GM10266 (cell line): ENCODE measurements around the gene PKD1.
"Not testable (repeated sequence)": the region's sequence is repeated elsewhere in the genome, so short reads cannot be mapped to it uniquely, and the experiment has no call there.

Experiments
- DNase-seq: peaks from one replicate; pipeline ENCODE4 v3.0.0; 2012; ENCODE audit errors: extremely low spot score
- TF ChIP-seq, protein P1 (sequence below): IDR thresholded peaks from 2 replicates; pipeline ENCODE4 v1.5.1; 2012; ENCODE audit warnings: mild to moderate bottlenecking, low read depth; ENCODE audit not compliant: control insufficient read depth, insufficient read depth; ENCODE audit errors: missing control alignments

Gene PKD1

DNA sequence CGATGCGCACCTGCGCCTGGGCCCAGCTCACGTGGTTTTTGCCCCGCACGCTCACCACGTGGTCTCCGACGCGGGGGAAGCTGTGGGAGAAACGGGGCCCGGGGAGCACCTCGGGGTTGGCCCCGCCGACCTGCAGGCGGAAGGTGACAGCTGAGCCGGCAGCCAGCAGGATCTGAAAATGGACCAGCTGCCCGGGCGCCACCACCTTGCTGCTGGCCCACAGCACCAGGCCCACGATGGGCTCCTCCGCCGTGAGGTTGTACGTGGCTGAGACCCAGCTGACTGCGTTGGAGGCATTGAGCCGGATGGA is 26.5 kb downstream of the PKD1 start:
- DNase-seq = not testable (repeated sequence)

DNA sequence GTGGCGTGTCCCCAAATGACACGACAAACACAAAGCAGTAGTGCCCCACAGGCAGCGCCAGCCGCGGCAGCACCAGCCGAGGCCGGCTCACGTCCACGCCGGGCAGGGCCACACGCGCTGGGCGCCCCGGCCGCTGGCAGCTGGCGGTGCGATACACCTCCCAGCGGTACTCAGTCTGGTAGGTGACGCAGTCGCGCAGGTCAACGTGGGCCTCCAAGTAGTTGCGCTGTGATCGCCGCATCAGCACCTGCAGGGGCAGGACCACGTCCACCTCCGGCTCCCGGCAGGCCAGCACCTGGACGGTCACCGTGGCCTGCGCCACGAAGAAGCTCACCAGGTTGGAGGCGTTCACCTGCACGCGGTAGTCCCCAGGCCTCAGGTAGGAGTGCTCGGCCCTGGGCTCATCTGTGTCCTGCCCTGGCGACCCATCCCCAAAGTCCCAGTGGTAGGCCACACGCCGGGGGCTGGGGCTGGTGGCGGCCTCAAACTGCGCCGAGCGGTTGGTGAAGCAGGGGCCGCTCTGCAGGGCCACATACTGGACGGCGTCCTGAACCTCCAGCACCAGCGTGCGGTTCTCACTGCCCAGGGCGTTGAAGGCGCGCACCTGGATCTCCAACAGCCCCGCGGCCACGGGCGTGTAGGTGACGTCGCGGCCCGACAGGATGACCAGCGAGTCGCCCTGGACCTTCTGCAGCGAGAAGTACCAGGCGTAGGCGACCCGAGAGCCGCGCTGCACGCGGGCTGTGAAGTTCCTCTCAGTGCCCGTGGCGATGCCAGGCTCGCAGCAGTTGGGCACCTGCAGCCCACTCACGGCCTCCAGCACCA is 27.0 kb downstream of the PKD1 start:
- DNase-seq = not testable (repeated sequence)

DNA sequence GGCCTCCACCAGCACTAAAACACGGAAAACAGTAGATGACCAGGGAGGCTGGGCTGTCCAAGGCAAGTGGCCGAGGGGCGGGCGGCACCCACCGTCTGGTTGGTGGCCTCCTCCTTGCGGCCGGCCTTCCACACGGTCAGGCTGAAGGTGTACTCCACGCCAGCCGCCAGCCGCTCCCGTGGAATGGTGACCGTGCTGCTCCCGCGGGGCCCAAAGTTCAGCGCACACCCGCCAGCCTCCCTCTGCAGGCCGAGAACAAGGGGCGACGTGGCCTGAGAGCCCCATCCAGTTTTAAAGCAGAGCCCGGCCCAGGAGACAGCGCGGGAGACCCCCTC is 27.9 kb downstream of the PKD1 start:
- DNase-seq = not testable (repeated sequence)

DNA sequence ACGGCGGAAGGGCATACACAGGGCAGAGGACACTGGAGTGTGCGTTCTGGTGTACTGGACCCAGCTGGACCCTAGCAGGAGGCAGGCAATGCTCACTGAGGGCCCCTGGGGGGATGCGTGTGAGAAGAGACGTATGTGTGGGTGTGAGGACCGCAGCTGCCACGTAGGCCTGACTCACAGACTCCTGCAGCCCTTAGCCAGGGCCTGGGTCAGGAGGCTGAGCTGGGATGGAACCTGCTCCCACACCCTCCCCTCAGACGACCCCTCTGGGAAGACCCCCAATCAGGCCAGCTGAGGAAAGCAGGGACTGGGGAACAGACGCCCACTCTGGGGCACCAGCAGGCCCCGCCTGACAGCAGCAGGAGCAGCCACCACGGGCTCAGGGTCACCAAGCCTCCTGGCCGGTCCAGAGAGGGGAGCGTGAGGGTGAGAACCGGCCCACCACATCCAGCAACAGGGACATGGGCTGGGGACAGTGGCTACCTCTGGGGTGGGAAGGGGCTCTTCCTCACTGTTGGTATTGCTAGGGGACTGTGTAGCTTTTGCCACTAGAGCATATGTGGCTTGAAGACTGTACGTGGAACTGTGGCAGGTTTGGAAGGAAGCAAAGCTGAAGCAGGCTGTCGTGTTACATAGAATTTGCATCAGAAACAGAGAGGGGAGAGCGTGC is 28.4 kb downstream of the PKD1 start:
- not testable (repeated sequence) for DNase-seq

DNA sequence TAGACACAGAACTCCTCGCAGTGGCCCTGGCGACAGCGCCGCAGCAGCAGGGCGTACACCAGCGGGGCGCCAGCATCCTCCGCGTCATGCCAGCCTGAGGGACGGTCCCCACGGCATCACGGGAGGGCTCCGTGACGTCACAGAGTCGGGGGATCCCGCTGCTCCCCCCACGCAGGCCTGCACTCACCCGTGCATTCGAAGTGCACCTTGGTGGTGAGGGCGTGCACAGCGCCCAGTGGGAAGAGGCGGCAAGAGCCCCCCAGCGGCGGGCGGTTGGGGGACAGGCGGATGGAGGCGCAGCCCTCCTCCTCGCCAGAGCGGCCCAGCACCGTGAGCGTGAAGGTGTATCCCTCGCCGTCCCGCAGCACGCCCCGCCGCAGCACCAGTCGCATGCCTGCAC is 29.5 kb downstream of the PKD1 start:
- DNase-seq = not testable (repeated sequence)

DNA sequence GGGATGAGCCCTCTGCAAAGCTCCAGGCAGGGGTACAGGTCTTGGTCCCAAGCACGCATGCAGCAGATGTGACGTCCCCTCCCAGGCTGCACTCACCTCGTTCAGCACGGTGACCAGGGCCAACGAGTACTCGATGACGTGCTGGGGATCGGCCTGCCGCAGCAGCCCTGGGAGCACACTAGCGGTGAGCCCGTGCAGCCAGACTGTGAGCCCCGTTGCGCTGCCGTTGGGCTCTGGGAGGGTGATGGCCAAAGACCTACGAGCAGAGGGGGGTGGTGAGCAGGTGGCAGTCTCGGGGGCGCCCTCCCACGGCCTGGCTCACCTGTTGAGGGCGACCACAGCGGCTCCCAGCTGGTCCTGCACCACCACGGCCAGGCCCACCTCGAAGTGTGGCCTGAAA is 29.9 kb downstream of the PKD1 start:
- DNase-seq = not testable (repeated sequence)

DNA sequence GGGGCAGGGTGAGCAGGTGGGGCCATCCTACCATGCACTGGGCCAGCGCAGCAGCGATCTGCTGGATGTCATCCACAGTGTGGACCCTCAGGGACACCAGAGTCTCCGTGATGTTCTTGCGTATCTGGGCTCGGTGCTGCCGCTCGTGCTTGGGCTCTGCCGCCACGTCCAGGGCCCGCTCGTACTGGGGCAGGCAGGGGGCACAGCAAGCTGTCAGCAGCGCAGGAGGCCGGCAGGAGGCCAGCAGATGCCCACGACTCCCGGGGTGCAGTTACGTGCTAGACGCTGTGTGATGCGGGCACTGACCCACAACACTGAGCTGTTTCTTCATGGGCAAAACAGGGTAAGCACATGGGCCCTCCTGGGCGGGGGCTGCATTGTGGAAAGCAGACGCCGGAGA is 30.4 kb downstream of the PKD1 start:
- DNase-seq = not testable (repeated sequence)

DNA sequence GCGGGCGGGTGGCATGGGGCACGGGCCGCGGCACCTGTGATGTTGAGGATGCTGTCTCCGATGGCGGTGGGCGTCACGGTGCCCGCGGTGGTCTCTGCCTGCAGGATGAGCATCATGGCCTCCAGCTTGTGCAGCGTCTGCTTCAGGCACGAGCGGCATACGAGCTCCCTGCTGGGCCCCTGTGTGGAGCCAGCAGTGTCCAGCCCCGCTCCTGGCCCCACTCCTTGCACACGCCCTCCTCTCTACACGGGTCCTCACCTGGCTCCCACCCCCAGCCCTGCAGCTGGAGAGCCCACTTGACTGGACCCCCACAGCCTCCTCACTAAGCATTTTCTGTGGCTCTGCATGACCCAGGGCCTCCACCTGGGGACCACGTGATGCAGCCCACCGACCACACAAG is 31.2 kb downstream of the PKD1 start:
- not testable (repeated sequence) for DNase-seq

DNA sequence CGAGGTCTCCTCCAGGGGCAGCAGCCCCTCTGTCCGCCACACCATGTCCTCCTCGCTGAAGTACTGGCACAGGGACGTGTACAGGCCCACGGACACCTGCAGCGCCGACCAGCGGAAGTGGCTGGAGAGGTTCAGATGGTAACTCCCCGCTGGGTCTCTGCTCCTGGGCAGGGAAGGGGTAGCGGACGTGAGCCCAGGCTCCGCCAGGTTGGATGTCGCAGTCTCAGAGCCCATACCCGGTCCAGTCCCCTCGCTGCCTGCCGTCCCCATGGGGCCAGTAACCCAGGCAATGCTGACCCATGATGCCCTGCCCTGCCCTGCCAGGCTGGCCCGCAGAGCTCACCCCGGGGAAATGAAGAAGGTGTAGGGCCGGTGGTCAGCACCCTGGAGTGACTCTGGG is 33.2 kb downstream of the PKD1 start:
- TF ChIP-seq, protein P1, sequence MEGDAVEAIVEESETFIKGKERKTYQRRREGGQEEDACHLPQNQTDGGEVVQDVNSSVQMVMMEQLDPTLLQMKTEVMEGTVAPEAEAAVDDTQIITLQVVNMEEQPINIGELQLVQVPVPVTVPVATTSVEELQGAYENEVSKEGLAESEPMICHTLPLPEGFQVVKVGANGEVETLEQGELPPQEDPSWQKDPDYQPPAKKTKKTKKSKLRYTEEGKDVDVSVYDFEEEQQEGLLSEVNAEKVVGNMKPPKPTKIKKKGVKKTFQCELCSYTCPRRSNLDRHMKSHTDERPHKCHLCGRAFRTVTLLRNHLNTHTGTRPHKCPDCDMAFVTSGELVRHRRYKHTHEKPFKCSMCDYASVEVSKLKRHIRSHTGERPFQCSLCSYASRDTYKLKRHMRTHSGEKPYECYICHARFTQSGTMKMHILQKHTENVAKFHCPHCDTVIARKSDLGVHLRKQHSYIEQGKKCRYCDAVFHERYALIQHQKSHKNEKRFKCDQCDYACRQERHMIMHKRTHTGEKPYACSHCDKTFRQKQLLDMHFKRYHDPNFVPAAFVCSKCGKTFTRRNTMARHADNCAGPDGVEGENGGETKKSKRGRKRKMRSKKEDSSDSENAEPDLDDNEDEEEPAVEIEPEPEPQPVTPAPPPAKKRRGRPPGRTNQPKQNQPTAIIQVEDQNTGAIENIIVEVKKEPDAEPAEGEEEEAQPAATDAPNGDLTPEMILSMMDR = no peak
- no peak for DNase-seq

DNA sequence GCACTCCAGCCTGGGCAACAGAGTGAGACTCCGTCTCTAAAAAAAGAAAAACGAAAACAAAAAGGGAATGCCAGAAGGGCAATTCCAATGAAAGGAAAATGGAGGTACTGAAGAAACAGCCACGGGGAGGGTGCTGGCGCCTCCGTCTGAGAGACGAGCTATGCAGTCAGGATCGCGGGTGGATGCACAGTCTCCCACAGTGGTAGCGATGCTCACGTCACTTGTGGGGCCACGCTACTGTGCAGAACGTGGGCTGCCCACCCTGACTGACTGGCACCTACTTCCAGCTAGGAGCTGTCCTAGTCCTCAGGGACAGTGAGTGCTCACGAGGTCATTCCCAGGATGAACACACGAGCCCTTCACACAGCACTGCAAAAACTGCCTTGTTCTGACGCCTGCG is 34.1 kb downstream of the PKD1 start:
- not testable (repeated sequence) for DNase-seq

DNA sequence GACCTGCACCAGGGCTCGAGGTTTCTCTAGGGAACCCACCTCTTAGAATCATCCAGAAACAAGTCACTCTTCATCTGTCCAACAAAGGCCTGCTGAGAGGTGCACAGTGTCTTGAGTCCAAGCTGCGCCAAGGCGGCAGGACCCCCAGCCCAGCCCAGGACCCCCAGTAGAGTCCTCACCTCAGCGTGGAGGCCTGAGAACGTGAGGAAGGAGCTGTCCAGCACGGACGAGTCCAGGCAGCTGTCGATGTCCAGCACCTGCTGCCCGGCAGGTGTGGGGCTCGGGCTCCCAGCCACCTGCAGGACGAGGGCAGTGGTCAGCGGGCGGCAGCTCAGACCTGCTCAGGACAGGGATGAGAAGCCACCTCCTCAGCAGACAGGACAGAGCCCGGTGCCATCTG is 38.0 kb downstream of the PKD1 start:
- not testable (repeated sequence) for DNase-seq

DNA sequence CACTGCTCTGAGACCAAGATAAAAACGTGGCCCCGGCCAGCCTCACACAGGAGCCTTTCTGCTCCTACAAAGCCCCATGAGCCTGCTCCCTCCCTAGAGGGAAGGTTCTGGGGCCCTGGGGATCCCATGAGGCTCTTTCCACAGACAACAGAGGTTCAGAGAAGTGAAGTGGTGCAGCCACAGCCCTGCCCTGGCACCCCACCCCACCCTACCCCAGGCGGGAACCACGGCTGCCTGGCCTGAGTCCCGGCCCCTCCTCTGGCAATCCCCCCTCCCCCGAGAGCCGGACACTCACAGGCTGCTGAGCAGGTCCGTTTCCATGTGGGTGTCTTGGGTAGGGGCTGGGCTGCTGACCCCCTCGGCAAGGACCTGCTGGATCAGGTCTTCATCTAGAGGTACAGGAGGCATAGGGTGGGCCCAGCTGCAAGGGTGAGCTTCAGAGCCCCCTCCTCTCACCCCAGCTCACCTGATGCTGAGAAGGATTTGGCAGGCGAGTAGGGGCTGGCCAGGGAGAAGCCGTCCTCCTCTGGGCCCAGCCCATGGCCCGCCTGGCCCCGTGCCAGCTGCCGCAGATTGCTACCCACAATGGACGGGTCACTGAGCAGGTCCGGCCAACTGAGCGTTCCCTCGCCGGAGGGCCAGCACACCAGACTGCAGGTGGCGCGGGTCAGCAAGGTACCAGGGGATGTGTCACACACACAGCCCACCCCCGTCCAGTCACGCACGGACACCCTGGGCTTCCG is 38.7 kb downstream of the PKD1 start:
- DNase-seq = no peak
- TF ChIP-seq, protein P1 = no peak

DNA sequence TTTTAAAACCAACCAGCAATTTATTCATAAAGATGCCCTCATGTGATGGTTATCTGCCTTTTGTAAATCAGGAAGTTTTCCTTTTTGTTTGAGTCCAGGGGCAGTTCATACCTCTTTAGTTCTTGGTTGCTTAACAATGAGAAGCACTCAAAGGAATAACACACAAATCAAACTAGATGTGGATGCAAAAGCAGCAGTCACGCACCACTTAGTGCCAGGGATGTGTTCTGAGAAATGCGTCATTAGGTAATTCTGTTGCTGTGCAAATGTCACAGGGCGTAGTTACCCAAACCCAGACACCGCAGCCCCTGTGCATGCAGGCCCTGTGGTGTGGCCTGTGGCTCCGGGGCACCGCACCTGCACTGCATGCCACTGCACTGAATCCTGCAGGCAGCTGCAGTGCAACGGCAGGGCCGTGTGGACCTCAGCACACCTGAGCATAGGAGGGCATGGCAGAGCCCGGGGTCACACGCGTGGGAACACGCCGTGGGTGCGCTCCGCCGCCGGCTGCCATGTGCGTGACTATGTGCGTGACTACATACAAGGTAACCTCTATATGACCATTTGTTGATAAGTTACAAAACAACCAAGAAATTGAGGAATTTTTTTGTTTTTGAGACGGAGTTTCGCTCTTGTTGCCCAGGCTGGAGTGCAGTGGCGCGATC is 39.6 kb downstream of the PKD1 start:
- no peak for DNase-seq
- TF ChIP-seq, protein P1 = no peak
